Glomerular visceral epithelial cell (primary cell): ENCODE measurements around the gene AGXT.

ENCODE experiments used
- DNase-seq: peaks from one replicate; pipeline ENCODE4 v3.0.0-alpha.2; 2016; ENCODE audit errors: extremely low spot score

The AGXT gene

DNA sequence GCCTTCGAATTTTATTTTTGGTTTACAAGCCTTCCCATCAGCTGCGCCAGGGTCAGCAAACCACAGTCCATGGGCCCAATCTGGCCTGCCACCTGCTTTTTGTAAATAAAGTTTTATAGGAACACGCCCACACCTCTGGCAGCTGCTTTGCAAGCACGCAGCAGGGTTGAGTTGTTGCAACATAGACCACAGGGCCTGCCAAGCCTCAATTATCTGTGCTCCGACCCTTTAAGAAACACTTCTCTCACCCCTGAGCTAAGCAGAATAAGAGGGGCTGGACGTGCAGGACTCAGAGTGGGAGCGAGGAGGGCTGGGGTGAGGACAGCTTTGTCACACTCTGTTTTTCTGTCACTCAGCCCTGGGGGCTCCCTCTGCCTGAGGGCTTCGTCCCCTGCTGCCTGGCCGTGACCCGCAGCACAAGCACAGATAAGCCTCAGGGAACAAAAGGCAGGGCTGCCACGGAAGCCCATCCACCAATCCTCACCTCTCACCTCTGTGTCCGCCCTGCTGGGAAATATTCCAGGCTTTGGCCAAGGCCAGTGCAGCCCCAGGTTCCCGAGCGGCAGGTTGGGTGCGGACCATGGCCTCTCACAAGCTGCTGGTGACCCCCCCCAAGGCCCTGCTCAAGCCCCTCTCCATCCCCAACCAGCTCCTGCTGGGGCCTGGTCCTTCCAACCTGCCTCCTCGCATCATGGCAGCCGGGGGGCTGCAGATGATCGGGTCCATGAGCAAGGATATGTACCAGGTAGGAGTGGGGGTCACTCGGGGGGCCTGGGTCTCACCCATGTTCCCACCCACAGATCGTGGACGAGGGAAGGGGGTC is at the start of gene AGXT:
Gene AGXT (plus strand): TSS at position 539 of the 823 bp plus-strand sequence. CDS start 42 bp downstream, at position 581.
- DNase-seq = no peak

DNA sequence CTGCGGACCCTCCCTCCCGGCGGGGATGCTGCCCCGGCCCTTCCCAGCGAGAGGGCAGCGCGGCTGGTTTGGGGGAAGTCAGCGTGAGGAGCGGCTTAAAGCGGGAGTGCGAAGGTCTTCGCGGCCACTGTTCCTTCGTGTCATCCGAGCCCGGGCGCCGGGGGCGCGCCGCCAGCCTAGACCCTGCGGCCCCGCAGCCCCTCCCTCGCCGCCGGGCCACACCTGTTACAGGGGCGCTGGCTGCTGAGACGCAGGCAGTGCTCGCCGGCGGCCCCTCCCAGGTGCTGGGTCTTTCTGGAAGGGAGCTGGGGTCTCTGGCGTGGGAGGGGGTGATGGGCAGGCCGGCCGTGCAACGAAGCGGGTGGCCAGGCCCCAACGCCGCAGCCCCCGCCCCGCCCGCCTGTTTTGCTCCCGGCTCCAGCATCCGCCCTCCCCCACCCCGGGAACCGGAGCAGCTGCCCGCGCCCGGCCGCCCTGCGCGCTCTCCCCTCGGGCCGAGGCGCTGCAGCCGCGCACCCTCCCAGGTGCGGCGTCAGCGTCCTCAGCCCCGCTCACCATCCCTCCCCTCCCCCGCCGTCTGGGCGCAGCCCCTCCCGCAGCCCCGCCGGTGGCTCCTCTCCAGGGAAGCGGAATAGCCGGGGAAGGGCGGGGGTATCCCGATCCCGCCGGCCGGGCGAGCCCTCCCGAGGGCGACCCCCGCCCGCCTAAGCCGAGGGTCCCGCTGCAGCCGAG is 49.3 kb upstream of the AGXT start:
- no peak for DNase-seq

DNA sequence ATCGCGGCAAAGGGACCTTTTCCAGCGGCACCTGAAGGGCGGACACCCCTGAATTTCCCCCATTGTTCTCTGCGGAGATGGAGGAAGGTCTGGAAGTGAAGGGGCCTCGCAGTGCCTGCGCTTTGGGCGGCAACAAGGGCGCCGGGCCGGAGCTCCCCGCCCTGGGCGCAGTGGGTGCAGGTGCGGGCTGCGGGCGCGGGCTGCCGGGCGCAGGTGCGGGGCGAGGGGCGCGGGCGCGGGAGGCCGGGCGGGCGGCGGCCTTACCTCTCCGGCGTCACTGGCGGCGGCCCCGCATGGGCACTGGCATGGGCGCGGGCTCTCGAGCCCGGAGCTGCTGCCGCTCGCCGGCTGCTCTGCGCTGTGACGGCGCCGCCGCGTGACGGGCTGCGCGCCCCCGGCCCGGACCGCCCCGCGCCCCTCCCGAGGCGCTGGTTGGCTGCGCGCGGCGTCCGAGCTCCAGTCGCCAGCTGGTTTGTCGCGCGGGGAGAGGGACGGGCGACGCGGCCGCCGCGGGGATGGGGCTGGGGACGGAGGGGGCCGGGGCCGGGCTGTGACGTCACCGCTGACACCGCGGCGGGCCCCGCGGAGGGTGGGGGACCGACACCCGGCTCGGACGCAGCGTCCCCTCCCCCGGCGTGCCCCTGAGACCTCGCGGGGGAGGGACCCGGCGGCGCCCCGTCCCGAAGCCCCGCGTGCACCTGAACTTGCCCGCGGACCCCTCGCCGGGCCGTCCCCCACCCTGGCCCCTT is 48.6 kb upstream of the AGXT start, which contains the start of gene KIF1A:
Gene KIF1A (minus strand): TSS at position 362 of the 749 bp plus-strand sequence. CDS start 22,467 bp downstream, outside the sequence.
- no peak for DNase-seq

DNA sequence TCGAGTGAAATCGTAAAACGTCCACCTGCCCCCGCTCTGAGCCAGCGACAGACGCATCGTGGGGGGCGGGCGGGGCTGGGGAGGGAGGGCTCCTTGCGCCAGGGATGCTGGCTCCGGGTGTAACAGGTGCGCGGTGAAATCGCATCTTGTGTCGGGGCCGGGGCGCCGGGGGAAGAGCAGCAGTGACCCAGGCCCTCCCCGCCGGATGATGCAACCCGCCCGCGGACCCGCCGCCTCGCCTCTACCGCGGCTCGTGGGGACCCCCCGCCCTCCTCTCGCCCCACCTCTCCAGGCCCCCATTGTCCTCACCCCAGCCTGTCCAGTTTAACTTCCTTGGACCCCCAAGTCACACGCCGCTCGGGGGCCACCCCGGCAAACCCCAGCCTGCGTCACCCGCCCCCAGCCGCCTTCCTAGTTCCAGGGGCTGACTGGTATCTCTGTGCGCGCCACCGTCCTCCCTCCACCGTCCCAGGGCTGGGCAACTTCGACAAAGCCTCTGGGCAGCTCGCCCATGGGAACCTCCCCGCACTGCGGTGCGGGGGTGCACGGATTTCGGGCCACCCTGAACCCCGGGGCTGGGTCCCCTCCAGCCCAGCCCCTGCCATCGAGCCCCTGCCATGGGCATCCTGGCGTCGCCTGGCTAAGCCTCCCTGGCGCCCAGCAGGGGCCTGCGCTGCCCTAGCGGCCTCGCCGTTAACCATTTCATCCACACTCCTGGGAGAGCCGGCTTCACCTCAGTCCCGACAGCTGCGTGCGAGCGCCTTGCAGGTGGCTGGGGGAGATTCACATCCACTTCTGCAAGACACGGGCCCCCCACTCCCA is 47.8 kb upstream of the AGXT start:
- no peak for DNase-seq

DNA sequence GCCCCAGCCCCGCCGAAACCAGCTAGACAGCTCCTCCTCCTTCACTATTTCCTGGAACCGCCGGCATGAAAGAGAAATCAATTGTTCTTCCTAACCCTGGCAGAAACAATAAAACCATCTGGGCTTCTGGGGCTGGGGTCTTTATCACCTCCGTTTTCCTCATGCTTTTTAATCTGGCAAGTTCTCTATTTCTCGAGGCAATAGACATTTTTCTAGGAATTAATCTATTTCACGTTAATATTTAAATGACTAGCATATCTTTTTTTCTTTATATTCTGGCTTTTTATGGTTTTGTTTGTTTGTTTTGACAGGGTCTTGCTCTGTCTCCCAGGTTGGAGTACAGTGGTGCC is 47.2 kb upstream of the AGXT start:
- DNase-seq = no peak

DNA sequence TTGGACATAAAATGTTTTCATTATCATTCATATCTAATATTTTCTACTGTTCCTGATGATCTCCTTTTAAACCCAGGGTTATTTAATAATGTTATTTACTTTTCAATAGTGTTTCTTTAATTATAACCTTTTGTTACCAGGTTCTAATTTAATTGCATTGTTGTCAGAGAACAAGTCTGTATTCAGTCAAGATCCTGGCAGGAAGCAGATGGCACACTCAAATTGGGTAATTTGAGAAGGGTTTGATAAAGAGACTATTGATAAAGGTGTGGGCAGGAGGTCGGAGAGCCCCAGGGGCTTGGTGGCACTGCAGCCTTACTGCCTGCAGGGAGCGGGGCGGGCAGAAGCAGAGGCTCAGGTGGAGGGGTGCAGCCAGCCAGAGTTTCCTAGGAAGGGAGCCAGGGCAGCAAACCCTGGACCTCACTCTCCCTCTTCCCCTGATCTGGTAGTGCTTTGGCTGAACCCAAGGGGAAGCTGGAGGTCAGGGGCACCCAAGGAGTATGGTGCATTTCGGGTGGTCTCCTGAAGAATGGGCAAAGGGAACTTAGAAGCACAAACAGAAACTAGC is 46.3 kb upstream of the AGXT start:
- no peak for DNase-seq

DNA sequence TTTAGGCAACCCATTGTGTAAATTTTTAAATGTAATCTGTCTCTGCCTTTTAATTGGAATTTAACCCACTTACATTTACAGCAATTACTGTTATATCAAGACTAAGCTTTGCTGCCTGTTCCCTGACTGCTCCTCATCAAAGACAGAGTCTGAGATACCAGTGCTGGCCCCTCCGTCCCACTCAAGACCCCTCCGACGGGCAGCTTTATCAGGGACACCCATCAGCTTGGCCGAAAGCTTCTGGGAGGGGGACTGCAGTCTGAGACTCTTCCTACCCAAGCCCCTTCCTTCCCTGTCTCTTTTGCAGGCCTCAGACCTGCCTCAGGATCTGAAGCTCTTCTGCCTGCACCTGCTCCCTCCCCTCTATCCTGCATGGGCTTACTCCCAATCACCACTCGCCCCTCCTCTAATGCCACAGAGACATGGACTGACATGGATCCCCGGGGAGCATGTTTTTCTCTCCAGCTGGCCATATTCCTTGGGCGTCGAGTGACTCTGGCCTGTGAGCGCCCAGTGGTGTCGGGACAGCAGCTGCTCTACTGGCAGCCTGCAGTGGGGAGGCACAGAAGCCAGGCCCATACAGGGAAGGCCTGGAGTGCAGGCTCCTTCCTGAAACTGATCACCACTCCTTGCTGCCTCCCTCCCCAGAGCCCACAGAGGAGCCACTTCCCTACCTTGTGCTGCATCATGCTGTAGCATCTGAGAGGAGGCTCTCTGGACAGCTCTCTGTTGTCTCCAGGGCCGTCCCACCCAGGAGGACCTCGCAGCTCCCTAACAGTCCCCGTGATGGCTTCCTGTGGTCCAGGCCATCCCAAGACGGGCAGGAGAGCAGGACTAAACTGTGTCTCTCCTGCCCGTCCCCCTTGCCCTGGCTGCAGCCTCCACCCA is 44.9 kb upstream of the AGXT start:
- no peak for DNase-seq

DNA sequence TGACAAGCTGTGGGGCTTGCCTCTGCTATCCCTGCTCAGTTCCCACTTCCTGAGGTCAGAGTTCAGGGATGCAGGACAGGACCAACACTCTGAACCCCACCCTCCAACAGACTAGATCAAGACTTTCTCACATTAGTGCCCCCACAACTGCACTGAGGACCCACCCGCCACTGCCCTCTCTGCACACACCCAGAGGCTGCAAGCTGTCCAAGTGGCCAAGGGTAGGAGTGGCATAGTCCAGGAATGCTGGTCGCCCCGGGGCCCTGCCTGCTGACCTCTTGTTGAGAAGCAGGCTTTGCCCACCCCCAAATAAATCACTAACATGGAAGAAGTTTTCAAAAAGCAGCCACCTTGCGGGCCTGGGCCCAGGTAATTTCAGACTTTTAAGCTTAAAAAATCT is 43.1 kb upstream of the AGXT start:
- DNase-seq = no peak

DNA sequence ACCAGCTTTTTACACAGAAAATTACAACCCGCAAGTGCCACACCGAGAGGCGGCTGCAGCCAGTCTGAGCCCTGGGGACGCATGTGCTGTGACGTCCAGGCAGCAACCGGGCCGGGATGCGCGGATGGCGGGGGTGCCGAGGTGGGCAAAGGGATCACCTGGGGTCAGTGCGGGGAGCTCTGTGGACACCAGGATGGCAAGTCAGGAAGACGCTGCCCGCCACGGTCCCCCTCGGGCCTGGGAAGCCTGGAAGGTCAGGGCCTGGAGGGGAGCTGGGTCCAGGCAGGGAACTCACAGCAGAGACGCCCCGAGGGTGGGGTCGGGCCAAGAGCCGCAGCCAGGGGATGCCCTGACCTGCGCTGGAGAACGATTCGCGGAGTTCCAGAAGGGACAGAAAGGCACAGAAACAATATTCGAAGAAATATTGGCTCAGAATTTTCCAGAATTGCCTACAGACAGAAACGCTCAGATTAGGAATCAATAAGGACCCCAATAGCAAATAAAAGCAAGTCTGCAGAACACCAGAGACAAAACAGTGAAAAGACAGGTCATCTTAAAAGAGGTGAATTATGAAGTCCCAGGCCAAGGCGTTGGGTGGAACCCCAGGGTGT is 36.9 kb upstream of the AGXT start:
- no peak for DNase-seq

DNA sequence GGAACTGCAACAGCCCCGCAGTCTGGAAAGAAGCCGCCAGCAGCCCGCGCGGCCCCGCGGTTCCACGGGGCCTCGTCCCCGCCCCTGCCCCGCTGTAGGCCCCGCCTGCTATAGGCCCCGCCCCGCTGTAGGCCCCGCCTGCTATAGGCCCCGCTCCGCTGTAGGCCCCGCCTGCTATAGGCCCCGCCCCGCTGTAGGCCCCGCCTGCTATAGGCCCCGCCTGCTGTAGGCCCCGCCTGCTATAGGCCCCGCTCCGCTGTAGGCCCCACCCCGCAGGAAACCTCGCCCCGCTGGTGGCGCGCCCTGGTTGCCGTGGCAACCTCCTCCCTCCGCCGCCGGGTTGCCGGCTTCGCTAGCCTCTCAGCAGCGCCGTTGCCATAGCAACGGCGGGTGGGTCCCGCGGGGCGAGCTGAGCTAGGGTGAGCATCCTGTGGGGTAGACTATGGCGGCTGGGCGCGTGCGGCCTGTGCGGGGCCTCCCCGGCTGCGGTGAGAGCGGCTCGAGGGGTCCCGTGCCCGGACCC is 36.4 kb upstream of the AGXT start:
- peak; percentile 54 for DNase-seq

DNA sequence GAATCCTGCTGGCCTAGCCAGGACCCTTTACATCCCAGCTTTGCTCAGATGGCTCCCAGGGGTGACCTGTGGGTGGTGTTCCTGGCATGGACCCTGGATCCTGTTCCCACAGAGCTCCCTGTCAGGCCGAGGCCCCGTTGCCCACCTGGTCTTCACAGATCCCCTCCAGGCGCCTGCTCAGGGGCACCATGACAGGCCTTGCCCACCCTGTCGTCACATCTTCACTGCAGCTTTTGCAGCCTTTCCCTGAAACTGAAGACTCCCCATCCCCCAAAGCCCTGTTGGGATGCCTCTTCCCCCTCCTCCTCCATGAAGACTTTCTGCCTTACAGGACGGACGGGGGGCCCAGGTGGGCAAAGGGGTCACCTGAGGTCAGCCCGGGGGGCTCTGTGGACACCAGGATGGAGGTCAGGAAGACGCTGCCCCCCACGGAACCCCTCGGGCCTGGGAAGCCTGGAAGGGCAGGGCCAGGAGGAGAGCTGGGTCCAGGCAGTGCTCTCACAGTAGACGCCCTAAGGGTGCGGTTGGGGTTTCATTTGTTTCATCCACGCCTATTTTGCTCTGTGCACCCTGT is 35.6 kb upstream of the AGXT start:
- no peak for DNase-seq

DNA sequence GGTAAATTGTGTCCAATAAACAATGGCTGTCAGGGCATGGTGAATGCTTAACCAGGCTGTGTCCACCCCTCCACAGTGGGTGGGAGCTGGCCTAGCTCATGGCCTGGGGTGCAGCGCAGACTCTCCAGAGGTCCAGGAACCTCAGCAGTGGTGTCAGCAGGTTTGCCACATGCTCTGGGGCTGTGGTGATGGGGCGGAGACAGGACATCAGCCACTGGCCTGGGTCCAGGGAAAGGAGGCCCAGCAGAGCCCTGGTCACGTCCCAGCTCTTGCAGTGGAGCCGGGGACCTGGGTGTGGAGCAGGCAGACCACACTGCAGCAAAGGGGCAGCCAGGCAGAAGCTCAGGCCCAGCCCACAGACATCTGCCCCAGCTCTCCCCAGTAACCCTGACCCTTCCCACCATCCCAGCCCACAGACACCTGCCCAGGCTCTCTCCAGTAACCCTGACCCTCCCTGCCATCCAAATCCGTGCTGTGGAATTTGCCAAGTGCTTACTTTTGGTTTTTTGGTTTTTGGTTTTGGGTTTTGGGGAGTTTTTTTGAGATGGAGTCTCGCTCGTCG is 34.8 kb upstream of the AGXT start:
- no peak for DNase-seq

DNA sequence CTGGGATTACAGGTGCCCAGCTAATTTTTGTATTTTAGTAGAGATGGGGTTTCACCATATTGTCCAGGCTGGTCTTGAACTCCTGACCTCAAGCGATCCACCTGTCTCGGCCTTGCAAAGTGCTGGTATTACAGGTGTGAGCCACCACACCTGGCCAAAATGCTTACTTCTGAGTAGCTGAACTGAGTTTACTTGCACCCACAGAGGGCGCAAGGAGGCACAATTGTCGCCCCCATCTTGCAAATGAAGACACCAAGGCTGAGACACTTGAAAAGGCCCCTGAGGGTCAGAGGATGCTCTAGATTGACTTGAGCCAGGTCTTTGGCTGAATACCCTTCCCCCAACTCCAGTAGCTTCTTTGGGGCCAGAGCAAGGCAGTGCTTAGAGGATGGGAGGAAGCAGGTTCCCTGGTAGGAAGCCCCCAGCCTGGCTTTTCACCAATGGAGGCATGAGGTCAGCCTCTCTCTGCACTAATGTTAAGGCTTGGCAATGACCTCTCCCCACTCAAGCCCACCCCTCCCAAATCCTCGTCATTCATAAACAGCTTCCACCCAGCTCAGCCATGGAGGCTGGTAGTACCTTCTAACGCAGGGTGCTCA is 34.1 kb upstream of the AGXT start:
- DNase-seq = no peak

DNA sequence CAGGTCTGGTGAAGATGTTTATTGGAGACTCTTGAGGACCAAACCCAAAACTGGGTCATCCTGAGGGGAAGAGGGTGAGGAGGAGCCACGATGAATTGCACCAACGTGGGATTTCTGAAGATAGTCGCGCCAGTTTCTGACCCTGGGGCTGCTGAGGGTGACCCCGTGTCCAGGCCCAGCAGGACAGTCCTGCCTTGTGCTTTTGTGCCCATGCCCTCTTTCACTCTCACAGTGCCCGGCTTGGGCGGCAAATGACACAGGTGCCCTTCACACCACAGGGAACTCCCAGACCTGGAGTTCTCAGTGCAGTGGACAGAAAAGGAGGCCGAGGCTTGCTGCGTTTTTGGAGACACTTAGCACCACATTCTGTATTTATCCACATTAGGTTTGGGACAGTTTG is 33.1 kb upstream of the AGXT start:
- DNase-seq = no peak

DNA sequence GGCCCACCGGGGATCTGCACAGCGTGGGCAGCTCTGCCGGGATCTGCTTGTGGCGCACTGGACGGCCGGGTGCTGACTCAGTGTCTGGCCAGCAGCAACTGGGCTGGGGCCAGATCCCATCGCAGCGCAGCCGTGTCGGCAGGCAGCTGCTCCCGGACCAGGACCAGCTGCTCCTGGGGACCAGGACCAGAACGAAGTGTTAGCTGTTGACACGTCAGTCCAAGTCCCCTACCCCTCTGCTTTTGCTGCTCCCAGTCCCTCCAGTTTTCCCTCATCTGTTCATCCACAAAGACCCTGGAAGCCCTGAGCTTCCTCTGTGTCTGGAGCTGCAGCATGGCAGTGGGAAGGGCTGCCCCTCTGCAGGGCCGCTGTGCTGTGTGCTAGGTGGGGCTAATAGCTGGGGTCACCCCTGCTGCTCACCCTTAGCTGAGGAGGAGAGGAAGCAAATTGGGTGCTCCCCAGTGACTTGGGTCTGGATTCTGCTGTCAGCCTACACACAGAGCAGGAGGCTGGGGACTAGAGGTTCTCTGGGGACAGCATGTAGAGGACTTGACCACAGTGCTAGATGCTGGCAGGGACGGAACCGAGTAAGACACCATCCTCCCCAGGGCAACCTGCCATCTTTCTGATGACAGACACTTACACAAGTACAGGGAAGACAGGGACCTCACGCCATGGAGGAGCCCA is 31.7 kb upstream of the AGXT start:
- DNase-seq = no peak

DNA sequence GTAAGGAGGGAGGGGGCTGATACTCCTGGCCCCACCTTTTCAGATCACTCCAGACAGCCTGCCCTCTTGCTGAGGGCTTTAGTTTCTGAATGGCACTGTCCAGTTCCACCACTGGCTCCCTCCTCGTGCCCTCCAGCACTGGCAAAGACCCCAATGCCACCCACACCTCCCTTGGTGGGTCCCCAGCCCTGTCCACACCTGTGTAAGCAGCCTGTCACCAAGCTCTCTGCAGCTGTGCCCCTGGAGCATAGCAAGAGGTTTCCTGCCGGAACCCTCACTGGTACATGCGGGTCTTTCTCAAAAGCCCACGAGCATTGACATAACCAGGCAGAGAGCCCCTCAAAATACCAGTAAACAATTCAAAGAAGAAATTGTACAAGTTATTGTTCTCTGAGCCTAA is 31.0 kb upstream of the AGXT start:
- no peak for DNase-seq

DNA sequence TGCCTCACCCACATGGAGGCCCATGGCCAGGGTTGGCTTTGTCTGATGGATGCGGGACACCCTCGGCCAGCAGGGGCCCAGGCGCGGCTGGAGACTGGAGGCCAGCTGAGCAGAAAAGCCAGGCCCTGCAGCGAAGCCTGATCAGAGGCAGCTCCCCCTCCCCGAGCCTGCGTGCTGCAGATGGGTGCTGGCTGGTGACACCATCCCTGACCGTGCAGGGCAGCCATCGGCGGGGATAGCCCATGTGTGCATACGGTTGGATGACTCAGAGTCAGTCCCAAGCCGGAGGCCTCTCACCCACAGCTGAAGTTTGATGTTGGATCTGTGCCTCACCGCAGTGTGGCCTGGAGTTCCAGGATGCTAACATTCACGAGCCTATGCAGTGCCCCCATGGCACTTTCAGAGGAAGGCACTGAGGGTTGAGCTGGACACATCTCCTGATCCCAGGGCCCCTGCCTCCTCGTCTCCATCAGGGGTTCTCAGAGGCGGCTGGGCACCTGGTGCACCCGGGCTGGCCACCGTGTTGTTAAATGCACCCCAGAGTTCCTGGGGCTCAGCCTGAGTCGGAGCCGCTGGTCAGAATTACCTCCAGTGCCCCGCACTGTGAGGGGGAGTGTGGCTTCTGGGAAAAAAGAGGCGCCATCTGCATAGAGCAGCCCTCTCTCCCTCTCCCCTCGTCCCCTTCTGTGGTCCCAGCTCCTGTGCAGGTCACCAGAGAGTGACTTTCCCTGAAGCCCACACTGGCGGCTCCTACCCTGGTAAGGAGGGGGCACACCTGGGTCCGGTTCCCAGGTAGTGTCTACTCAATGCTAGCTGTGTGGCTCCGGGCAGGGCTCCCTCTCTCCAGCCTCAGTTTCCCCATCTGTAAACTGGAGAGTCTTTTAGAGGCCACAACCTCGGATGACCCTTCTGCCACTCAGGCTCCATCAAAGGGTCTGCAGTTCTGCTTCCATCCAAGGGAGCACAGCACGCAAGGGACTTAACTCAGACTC is 29.2 kb upstream of the AGXT start:
- DNase-seq = no peak
